SU-DHL-6 (cell line): ENCODE measurements around the gene PET100.

ENCODE experiments used
- H2AFZ ChIP-seq: fragments of 200-600 bp; sonication (generic); 2 replicates; pipeline ENCODE4 v1.6.1; 2014; ENCODE audit warnings: low read depth, mild to moderate bottlenecking, moderate library complexity, mixed read lengths, antibody characterized with exemption, low read length; ENCODE audit not compliant: severe bottlenecking
- H3F3A ChIP-seq: fragments of 200-600 bp; shearing (Covaris generic); 2 replicates; pipeline ENCODE4 v1.6.0; 2016; ENCODE audit warnings: antibody characterized with exemption, mild to moderate bottlenecking; ENCODE audit not compliant: insufficient read depth
- H3K27ac ChIP-seq: fragments of 200-600 bp; sonication (generic); 2 replicates; pipeline ENCODE4 v1.5.1; 2016; ENCODE audit warnings: low read depth, mild to moderate bottlenecking, low read length, moderate library complexity, mixed read lengths
- H3K27me3 ChIP-seq: fragments of 200-600 bp; sonication (generic), shearing (Covaris generic); 2 replicates; pipeline ENCODE4 v1.6.0; 2014; ENCODE audit warnings: mild to moderate bottlenecking, low read length
- H3K36me3 ChIP-seq: fragments of 200-600 bp; sonication (generic); 2 replicates; pipeline ENCODE4 v1.6.1; 2014; ENCODE audit warnings: mild to moderate bottlenecking, low read length, mixed read lengths
- H3K4me2 ChIP-seq: fragments of 300-600, 200-600 bp; shearing (Covaris generic), sonication (generic); 2 replicates; pipeline ENCODE4 v1.6.0; 2014; ENCODE audit warnings: low read length, low read depth, mild to moderate bottlenecking; ENCODE audit not compliant: poor library complexity, severe bottlenecking
- H3K4me3 ChIP-seq: fragments of 200-600 bp; sonication (generic); 2 replicates; pipeline ENCODE4 v1.5.1; 2014; ENCODE audit warnings: antibody characterized with exemption, low read length, mild to moderate bottlenecking, mixed read lengths; ENCODE audit not compliant: insufficient read depth, poor library complexity, severe bottlenecking
- H3K79me2 ChIP-seq: fragments of 200-600 bp; sonication (generic); 2 replicates; pipeline ENCODE4 v1.6.1; 2014; ENCODE audit warnings: mild to moderate bottlenecking, low read length, moderate library complexity; ENCODE audit not compliant: insufficient read depth
- H3K9ac ChIP-seq: fragments of 200-600 bp; sonication (generic); 2 replicates; pipeline ENCODE4 v1.7.0; 2014; ENCODE audit warnings: mild to moderate bottlenecking, low read length
- H3K9me2 ChIP-seq: fragments of 200-600 bp; sonication (generic); replicated peaks from 2 replicates; pipeline ENCODE4 v1.6.1; 2014; ENCODE audit warnings: low read length; ENCODE audit not compliant: insufficient read depth
- H3K9me3 ChIP-seq: fragments of 200-600 bp; sonication (generic); 2 replicates; pipeline ENCODE4 v1.6.1; 2014; ENCODE audit warnings: low read length, mixed read lengths; ENCODE audit not compliant: insufficient read depth
- H4K20me1 ChIP-seq: fragments of 200-600 bp; sonication (generic); 2 replicates; pipeline ENCODE4 v1.6.1; 2014; ENCODE audit warnings: low read depth, mild to moderate bottlenecking, antibody characterized with exemption, low read length, moderate library complexity, mixed read lengths
- EZH2phosphoT487 ChIP-seq: fragments of 200-600 bp; sonication (generic), shearing (Covaris generic); conservative IDR thresholded peaks from 2 replicates; pipeline ENCODE4 v1.6.1; 2018; ENCODE audit warnings: mild to moderate bottlenecking, antibody characterized with exemption, low read length, moderate library complexity, mixed read lengths
- TF ChIP-seq, protein P1 (sequence below): fragments of 200-600 bp; sonication (generic); IDR thresholded peaks from one replicate; pipeline ENCODE4 v1.5.1; 2017; ENCODE audit warnings: antibody characterized with exemption, mild to moderate bottlenecking, low read length, moderate library complexity; ENCODE audit not compliant: insufficient read depth, poor library complexity, severe bottlenecking

The PET100 gene

DNA sequence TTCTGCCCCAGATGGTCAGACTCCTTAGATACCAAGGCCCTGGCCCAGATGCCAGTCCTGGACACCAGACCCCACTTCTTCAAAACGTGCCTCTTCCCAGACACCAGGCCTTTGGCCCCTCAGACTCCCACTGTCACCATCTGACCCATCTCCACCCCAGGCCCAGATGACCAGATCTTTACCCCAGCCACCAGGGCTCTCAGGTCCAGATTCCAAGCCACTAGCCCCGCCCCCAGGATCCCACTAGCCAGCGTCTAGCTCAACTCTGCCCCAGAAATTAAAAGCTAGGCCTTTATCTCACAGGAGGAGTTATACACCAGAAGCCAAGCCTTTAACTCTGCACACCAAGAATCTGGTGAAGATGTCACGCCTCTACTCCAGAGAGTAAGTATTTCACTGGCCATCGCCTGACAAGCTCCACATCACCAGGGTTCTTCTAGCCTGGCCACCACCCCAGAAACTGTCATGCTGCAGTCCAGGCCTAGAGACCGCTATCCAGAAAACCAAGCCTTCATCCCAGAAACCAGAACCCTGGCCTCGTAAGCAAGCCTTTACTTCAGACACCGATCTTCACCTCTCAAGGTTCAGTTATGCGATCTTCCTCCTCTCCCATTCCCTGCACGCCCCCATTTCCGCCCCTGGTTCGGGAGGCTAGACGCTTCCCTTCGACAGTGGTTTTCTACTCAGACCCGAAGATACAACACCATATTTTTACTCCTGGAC, 843 bp upstream of the PET100 start:
- Histone ChIP-seq H3K4me2 (peak overlapping the region; percentile 79), H2AFZ (peak overlapping the region; percentile 40), H3K9ac (peak overlapping the region; percentile 91), H3K79me2 (peaks cover 42% of the 10 kb centered on the region), H3K27ac (no peak overlapping the region), H3K27me3 (no peaks in the 10 kb centered on the region), H3K4me3 (peak overlapping the region; percentile 88), H3K9me2 (no peaks in the 10 kb centered on the region), H3F3A (no peaks in the 10 kb centered on the region), H4K20me1 (no peaks in the 10 kb centered on the region), H3K36me3 (no peaks in the 10 kb centered on the region), H3K9me3 (no peaks in the 10 kb centered on the region)
- TF ChIP-seq, protein P1, sequence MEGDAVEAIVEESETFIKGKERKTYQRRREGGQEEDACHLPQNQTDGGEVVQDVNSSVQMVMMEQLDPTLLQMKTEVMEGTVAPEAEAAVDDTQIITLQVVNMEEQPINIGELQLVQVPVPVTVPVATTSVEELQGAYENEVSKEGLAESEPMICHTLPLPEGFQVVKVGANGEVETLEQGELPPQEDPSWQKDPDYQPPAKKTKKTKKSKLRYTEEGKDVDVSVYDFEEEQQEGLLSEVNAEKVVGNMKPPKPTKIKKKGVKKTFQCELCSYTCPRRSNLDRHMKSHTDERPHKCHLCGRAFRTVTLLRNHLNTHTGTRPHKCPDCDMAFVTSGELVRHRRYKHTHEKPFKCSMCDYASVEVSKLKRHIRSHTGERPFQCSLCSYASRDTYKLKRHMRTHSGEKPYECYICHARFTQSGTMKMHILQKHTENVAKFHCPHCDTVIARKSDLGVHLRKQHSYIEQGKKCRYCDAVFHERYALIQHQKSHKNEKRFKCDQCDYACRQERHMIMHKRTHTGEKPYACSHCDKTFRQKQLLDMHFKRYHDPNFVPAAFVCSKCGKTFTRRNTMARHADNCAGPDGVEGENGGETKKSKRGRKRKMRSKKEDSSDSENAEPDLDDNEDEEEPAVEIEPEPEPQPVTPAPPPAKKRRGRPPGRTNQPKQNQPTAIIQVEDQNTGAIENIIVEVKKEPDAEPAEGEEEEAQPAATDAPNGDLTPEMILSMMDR, result no peak
- TF ChIP-seq EZH2phosphoT487, result no peak

DNA sequence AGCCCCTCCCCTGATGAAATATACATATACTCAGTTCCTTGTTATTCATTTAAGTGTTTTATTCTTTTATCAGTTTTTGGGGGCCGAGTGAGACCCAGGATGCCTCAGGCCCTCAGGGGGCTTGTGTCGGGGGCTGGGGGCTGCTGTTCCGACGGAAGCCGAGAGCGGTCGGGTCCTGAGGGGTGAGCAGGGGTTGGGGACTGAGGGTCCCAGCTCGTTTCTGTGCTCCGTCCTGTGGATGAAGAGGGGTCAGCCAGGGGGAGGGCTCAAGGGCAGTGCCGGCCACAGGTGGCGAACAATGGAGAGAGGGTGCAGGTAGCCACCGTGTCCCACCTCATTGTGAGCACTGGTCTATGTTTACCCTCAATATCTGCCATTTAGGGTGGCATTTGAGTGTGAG, 2.0 kb downstream of the PET100 start:
- H3K4me2 ChIP-seq, result no peak overlapping the region
- H3K27ac ChIP-seq, result no peak overlapping the region
- H3K4me3 ChIP-seq, result no peak overlapping the region
- H3K9me2 ChIP-seq, result no peaks in the 10 kb centered on the region
- no peaks in the 10 kb centered on the region for H4K20me1 ChIP-seq
- H3K9ac ChIP-seq, result no peak overlapping the region
- TF ChIP-seq EZH2phosphoT487, result no peak
- TF ChIP-seq, protein P1, result no peak
- H2AFZ ChIP-seq, result no peak overlapping the region
- no peaks in the 10 kb centered on the region for H3K27me3 ChIP-seq
- H3K9me3 ChIP-seq, result no peaks in the 10 kb centered on the region
- H3K36me3 ChIP-seq, result no peaks in the 10 kb centered on the region
- peaks cover 39% of the 10 kb centered on the region for H3K79me2 ChIP-seq
- no peaks in the 10 kb centered on the region for H3F3A ChIP-seq

DNA sequence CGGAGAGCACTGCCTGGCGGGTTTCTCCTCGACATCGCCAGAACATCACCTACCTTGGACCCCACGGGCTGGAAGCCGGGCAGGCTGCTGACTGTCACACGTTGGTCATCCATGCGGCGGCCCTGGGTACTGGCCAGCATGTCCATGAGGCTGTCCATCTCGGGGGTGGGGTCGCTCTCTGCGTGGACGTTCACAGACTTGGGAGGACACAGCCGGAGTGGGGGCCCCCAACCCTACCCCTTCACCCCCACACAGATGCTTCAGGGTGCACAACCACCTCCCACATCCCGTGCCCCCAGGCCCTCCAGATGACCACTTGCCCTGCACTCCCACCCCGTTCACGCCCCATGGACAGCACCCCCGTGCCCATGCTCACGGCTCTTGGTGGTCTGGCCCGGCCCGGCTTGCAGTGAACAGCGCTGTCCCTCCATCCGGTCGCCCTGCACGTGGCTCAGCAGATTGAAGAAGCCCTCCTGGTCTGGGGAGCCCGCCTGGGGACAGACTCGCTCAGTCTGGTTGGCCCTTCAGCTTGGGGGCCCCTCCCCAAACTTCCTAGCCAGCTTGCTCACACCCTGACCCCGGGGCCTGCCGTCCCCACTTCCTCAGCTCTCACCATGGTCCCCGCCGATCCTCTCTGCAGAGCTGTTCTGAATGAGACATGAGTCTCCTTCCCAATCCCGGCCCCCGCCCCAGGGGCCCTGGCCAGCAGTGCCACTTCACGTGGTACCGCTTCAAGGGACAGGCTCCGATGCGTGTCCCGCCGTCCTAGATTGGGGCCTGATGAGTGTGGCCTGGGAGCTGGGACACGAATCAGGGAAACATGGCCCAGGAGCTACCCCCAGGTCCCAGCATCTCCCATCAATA, 3.0 kb downstream of the PET100 start:
- no peak overlapping the region for H3K27ac ChIP-seq
- H4K20me1 ChIP-seq, result no peaks in the 10 kb centered on the region
- H3F3A ChIP-seq, result no peaks in the 10 kb centered on the region
- no peak overlapping the region for H2AFZ ChIP-seq
- H3K9ac ChIP-seq, result no peak overlapping the region
- no peak overlapping the region for H3K4me3 ChIP-seq
- no peak for TF ChIP-seq EZH2phosphoT487
- TF ChIP-seq, protein P1, result no peak
- H3K79me2 ChIP-seq, result peaks cover 35% of the 10 kb centered on the region
- no peaks in the 10 kb centered on the region for H3K9me3 ChIP-seq
- H3K36me3 ChIP-seq, result no peaks in the 10 kb centered on the region
- no peaks in the 10 kb centered on the region for H3K27me3 ChIP-seq
- H3K4me2 ChIP-seq, result no peak overlapping the region
- H3K9me2 ChIP-seq, result no peaks in the 10 kb centered on the region
